NT2/D1 (cell line): Measurements from ENCODE around the gene CYSTM1.

ENCODE experiments used
- SUZ12 ChIP-seq: IDR thresholded peaks from 2 replicates; pipeline ENCODE4 v1.6.1; 2011; ENCODE audit not compliant: insufficient read length, insufficient read depth; ENCODE audit errors: extremely low read depth
- ZNF274 ChIP-seq: IDR thresholded peaks from 2 replicates; pipeline ENCODE4 v1.6.1; 2011; ENCODE audit warnings: mild to moderate bottlenecking, low read depth, low read length

DNA sequence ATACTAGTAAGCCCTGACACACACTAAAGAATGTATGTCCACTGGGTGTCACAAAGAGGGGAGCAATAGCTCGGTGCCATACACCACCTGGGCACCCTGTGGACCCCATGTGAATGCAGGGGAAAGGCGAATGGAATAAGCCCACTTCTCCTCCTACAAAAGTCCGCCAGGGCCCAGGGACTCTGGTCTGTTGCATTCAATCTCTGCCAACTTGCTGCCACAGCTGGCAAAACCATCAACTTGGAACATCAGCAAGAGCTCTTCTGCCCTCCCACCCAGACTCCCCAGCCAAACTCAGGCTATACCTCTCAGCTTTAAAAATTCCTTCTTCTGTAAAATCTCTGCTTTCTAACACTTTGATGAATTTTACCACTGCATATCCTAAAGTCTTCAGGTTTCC, 73.4 kb downstream of the CYSTM1 start:
- TF ChIP-seq SUZ12 (no peak), ZNF274 (no peak)
